Ammon's horn (tissue), 1 donor: ENCODE data around the gene STN1.
A peak's percentile ranks its signal among the peaks of the same experiment; 100 is the strongest.
"Not testable (repeated sequence)": the region's sequence is repeated elsewhere in the genome, so short reads cannot be mapped to it uniquely, and the experiment has no call there.

Source experiments
- DNase-seq: peaks from one replicate; pipeline ENCODE4 v3.0.0-alpha.2; 2016; ENCODE audit warnings: low spot score

The STN1 gene

DNA sequence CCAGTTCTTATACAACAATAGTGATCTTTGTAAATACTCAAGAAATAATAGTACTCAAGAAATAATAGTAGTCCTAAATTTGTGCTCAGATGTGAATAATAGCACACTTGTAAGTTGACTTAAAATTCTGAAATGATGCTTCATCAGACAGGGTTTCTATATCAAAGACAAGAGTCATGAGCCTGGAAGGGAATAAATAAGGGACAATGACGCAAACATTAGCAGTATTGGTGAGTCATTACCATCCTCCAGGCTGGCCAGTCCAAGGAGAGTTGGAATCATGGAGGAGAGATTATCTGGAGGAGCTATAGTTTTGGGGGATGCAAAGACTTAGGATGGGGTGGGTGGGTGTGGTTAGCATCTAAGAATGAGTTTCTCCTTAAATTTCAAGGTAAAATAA, 56.5 kb downstream of the STN1 start:
- no peak for DNase-seq

DNA sequence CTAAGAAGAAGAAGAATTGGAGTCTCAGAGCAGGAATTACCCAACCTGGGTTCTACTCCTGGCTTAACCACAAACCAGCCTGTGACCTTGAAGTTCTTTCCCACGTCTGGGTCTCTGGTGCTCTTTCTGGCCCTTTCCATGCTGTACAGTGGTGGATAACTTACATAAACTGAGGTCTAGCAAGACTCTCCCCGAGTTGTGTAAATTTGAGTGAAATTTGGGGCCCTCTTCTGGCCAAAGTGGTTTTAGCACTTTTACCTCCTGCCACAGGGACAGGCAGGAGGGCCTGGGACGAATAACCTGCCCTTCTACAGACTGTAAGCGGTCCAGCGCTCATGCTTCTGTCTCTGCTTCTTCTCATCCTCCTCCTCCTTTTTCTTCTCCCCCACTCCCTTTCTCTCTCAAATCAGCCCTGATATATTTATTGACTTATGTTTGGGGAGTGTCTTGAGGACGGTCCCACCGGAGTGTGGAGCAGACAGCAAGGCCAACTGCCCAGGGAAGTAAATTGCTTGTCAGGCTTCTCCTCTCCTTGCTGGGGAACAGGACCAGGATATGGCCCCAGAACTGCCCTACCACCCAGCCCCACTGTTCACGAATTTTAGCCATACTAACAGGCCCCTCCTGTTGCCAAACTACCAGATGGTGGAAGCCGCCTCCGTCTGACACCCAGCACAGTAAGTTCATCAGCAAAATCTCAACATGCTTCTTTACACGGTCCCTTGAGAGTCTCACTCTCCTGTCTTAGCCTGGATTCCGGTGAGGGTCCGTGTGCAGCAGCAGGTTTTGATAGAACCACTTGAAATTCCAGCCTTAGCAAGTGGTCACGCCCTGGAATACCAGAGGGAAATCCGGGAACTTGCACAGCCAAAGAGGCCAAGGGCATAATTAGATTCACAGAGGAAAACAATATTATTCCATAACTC, 58.6 kb downstream of the STN1 start:
- DNase-seq = peak; percentile 79

DNA sequence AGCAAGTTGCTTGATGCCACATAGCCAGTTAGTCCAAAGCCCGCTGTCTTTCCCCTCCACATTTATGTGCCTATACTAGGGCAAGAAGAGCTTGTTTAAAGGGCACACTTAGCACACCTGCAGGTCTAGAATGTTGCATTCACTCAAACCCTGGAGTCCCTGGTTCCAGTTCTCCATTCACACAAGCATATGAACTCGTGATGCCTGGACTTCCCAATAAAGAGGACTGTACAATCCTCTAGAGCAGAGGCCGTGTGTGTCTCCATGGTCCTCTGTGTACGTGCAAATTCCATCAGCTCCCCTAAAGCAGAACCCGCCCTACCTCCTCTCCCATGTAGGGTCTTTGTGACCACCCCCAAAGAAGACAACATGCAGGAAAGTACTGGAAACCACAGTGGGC, 59.6 kb downstream of the STN1 start:
- no peak for DNase-seq

DNA sequence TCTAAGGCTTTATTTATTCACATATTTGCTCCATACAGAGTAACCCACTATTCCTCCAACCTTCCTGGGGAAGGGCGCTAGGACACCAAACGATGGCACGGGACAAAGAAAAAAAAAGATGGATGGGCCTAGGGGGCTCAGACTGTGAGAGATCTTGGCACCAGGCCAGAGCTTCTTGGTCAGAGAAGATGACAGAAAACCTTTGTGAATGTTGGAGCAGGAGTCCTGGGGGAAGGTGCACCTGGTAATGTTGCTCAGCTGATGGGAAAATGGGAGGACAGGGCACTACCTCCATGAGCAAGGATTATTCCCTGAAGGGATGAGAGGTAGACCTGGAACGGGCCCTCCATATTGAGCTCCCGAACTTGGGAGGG, 61.2 kb downstream of the STN1 start:
- no peak for DNase-seq

DNA sequence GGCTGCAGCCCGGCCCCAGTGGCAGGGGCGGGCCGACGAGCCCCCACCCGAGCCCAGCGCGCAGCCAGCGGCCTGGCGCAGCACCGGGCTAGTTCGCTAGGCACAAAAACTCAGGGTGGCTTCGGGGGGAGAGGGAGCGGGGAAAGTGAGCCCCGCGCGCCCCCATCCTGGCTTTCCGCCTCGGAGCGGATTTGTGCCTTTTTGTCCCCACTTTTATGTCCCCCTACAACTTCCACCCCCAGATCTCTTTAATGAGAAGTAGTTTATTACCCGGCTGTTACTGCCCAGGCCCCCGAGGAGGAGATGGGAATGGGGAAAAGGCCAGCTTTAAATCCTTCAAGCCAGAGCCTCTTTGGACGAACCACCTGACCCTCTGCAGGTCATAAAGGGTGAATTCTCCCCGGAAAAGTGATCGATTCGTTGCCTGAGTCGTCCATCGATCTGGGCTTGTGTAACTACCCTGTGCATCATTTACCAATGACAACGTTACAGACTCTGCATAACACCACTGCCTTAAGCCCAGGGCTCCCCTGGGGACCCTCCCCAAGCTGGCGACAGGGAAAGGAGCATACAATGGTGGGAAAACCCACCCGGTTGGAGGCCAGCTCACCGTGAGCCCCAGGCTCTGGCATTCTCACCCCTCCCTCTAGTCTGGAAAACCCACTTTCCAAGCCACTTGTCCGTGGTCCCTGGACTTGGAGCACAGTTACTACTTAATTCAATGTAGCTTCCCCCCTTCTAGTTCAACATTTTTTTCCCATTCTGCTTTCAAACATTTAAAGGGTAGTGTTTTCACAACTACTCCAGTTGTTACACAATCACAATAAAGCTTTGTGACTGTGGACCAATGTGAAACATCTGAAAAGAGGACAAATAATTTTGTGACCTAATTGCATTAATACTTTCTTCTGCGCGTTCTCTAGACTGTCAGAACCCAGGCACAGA, 61.9 kb downstream of the STN1 start:
- DNase-seq = no peak

DNA sequence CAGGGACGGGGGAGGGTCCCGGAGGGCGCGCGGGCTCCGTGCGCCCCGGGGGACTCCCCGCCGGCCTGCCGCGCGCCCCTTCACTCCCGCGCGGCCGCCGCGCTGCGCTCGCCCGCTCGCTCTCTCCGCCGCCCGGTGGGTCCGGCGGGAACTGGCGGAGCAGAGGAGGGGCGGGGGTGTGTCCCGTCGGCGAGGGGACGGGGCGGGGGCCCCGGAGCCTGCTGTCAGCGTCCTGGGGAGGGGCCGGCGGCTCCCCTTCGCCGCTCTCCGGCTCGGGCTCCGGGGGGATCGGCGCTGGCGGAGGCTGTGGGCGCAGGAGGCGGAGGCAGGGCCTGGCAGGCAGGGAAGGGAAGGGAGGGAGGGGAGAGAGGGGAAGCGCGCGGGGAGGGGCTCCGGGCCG, 62.6 kb downstream of the STN1 start, which contains the start of gene SH3PXD2A:
Gene SH3PXD2A, minus strand, starts transcription at position 153 of the 400 bp plus-strand sequence. CDS start 310 bp downstream, outside the sequence.
- DNase-seq = peak; percentile 23

DNA sequence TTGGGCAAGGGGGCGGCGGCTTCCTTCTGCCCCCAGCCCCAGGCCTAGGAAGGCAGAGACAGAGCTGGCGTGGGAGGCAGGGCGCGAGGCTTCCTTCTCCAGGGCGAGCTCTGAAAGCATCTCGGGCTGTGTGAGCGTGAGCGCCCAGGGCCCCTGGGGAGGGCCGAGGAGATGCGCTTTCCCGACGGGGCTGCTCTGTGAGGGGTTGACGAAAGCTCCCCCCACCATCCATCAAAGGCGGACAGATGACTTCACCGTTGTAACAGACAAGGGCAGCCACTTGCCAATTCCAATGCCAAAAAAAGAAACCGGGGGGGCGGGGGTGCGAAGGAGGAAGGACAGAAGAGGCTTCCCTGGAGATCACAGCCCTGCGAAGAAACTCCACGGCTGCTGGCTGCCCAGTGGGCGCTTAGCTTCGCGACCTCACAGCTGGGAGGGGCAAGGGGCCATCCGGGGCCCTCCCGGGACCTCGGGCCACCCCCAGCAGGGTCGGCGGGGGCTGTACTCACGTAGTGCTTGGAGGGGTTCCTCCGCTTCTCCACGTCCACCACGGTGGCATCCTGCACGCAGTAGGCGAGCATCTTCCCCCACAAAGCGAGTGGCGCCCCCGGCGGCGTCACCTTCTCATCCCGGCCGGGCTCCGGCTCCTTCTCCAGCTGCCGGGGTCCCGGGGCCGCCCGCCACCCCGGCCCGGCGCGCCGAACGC, 63.1 kb downstream of the STN1 start:
- no peak for DNase-seq

DNA sequence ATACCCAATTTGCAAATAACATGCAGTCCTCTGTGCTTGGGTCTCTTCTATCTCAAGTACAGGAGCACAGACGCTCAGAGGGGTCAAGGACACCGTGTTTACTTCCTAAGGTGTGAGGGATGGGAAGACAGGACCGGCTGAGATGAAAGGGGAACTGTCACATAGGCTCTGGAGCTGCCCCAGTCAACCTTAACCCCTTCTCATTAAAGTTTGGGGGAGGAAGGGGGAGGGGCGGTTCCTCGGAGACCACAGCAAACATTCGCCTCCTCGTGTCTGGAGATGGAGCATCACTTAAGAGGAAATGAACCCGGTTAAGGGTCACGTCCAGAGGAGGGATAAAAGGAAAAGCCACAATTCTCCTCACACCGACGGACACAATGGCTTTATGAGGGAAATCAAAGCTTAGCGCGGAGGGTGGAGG, 63.7 kb downstream of the STN1 start:
- no peak for DNase-seq

DNA sequence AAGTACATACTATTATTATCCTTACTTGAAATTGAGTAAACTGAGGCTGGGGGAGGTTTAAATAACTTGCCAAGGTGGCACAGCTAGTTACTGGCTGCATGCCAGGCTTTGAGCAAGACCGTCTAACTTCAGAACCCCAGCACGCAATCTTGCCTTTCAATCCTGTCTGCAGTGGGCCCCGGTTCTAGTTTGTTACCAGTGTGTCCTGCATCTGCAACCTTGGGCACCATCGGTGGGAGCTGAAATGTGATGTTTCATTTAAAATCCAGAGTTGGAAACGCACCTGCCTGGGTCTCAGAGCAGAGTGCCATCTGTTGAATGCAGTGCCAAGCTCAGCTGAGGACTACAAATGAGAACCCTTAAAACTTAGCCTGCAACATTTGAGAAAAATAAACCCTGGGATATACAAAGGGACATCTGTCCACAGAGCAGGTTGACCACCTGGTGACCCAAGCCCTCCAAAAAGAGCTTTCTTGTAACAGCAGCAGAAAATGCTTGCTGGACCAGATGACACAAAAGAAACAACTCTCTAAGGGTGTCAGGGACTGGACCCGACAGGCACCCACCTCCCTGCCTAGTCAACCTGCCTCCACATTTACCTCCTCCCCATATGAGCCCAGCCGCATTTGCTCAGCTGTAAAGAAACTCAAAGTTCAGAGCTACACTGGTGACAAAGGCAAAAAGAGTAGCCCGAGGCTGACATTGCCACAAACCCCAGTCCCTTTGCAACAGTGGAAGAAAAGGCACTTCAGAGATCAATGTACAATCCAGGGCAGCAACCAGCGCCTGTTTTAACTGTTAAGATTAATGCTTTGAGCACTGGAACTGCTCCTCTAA, 64.3 kb downstream of the STN1 start:
- DNase-seq = no peak

DNA sequence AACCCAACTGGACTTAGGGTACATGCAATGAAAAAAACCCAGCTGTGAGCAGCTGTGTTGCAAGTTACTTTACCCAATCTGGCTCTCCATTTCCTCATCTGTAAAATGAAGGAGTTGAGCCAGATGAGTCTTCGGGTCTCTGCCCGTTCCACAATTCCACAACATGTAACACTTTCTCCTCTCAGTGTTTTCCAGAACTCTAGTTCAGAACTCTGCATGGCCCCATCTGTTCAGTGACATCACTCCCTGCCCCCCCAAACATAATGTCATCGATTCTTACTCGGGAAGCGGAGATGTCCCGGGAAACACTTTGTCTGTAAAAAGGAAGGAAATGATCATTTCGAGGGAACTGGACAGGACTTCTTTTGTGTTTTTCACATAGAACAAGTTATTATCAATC, 65.1 kb downstream of the STN1 start:
- DNase-seq = no peak

DNA sequence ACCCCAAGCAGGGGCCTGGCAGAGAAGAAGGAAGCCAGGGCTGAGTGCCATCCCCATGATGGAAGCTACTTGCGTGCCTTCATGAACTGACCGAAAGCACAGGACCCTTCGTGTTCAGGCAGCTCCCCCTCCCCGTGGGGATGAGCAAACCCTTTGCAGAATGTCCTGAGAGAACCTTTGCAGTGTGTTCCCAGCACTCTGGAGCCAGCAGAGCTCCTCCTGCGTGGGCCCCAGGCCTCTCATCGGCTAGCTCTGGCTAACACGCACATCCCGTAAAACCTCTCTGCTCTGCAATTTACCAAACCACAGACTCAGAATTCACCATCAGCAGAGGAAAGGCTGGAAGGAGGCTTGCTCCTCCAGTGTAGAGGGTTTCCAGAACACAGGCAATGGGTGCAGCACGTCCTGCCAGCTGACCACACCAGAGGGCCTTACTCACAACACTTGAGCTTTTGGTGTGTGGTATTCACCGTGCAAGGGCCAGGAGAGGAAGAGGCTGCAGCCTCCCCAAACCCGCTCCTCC, 65.7 kb downstream of the STN1 start:
- no peak for DNase-seq

DNA sequence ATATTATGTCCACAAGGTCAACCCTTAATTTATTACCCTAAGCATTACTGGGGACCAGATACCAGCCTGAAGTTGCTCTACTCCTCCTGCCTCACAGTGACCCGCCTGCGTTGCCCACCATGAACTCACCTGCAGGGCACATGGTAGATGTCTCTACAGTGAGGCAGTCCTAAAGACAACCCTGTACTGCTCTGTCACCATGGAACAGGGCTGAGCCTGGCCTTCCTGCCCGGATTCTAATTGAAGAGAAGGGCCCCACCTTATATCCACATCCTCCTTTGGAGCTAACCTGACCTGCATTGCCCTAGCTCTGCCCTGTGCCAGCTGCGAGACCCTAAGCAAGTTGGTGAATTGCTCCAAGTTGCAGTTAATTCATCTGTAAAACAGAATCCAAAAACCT, 66.7 kb downstream of the STN1 start:
- no peak for DNase-seq

DNA sequence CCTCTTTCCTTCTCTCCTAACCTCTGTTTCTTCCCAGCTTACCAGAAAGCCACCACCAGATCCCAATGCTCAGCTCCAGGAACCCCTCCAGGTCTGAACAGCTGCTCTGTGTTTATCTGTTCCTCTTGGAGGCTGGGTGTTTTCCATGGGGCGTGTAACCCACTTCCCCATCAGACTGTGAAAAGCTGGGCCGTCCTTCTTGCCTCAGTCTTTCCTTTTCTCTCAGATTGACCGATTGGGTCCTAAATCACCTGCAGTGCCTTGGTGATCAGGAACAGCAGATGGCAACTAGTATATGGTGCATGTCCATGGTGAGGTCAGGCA, 67.5 kb downstream of the STN1 start:
- DNase-seq = no peak

DNA sequence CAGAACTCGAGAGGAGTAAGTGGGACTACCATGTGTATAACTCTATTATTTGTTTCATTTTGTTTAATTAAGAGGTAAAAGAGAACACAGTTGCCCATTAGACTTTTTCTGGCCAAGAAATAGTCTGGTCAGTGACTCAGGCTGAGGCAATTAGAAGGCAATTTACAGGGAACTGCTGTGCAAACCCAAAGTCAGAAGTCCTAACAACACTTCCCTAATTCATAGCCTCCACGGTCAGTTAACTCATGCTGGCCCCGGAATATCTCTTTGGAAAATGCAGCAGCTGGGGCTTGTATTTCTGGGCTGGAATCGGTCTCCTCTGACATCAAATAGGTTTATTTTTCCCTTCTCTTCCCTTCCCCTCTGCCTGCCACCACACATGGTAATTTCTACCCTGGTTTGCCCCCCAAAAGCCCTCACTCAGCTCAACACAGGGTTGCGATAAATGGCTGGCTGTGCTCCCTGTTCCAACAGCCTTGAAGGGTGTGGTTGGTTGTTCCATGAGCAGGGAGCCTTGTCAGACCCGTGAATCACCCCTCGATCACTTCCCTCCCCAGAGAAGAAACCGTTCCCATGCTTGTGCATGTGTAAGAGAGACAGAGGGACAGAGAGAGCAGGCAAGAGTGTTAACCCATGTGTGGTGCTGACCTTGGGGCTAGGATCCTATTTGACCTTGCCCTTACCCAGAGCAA, 68.0 kb downstream of the STN1 start:
- no peak for DNase-seq

DNA sequence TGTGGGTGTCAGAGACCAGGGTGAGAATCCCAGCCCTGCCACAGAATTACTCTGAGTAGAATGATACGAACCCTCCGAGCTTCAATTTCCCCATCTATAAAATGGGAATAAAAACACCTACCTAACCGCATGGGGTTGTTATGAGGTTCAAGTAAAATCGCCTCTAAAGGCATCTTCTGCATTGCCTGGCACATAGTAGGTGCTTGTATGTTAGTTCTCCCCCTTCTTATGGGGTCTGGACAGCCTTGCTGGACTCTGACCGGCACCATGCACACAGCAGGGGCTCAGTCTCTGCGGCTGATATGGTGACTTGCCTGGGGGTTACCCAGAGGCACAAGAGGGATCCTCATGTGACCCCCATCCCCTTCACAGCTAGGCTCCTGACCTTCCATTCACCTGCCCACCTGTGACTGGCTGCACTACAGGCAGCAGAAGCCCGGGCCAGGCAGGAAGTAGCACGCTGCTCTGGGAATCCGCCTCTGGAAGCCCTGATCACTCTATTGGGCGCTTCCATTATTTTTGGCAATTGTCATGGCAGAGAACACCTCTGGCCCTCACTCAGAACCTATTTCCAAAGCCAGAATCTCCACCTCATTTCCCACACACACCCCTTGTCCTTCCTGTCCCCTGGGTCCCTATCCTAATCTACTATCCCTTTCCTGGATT, 68.6 kb downstream of the STN1 start:
- no peak for DNase-seq

DNA sequence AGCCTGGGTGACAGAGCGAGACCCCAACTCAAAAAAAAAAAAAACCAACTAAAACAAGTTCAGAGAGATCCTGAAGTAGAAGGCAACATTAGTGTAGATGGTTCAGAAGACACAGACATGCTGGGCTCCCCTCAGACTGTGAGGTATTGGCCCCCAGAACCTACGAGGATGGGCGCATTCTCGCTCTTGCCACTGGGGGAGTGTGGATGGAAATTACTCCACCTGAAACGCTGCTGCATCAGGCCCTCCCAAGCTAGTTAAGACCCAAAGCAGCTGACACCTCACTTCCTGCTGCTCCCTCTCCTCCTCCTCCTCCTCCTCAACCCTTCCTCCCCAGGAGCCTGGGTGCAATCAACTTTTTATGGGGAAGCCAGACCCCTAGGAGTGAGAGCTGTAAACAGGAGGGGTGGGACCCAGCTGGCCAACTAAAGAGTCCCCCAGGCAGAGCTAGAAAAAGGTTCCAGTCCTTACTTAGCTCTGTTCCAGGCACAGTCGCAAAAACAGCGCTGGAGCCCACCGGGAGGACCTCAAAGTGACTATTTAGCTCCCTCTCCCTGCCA, 70.0 kb downstream of the STN1 start:
- DNase-seq = no peak

DNA sequence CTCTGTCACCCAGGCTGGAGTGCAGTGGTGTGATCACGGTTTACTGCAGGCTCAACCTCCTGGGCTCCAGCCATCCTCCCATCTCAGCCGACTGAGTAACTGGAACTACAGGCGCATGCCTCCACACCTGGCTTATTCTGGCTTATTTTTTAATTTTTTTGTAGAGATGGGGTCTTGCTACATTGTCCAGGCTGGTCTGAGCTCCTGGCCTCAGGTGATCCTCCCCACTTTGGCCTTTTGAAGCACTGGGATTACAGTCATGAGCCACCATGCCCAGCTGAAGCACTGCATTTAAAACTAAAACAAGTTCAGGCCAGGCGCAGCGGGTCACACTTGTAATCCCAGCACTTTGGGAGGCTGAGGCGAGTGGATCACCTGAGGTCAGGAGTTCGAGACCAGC, 70.6 kb downstream of the STN1 start:
- DNase-seq = no peak

DNA sequence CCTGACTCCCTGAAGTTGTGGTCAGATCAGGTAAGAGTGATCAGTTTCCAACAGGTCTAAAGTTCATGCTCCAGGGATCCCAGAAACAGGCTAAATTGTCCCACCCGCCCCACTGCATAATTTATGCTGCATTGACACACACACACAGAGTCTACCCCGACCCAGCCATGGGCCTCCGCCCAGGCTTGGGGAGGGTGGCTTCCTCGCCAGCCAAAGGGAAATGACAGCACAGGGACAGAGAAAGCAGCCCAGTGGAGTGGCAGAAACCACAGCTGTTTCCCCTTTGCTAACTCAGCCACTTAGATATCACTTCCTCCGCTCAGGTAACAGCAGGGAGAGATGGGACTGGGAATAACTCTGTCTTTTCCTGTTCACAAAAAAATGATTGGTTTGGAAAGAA, 72.0 kb downstream of the STN1 start:
- DNase-seq = no peak

DNA sequence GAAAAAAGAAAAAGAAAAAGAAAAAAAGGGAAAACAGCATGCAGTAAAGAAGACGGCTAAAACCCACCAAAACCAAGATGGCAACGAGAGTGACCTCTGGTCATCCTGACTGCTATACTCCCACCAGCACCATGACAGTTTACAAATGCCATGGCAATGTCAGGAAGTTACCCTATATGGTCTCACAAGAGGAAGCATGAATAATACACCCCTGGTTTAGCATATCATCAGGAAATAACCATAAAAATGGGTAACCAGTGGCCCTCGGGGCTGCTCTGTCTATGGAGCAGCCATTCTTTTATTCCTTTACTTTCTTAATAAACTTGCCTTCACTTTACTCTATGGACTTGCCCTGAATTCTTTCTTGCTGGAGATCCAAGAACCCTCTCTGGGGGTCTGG, 72.6 kb downstream of the STN1 start:
- DNase-seq = not testable (repeated sequence)
